Urothelium cell line (cell line): ENCODE measurements around the gene CCDC154.

ENCODE experiments used
- DNase-seq: peaks from one replicate; pipeline ENCODE4 v3.0.0; 2011; ENCODE audit warnings: low spot score, mixed read lengths
- FAIRE-seq: peaks from 2 replicates; lab custom pipeline; 2011; peaks lifted over from hg19 to GRCh38; lab: Jason Lieb, UNC

Gene CCDC154

GRCh38 chr16:1427473-1428461, 16.6 kb downstream of the CCDC154 start:
- DNase-seq: no peak
- no peak for FAIRE-seq

GRCh38 chr16:1426734-1427471, 17.5 kb downstream of the CCDC154 start:
- DNase-seq (no peak), FAIRE-seq (no peak)

DNA sequence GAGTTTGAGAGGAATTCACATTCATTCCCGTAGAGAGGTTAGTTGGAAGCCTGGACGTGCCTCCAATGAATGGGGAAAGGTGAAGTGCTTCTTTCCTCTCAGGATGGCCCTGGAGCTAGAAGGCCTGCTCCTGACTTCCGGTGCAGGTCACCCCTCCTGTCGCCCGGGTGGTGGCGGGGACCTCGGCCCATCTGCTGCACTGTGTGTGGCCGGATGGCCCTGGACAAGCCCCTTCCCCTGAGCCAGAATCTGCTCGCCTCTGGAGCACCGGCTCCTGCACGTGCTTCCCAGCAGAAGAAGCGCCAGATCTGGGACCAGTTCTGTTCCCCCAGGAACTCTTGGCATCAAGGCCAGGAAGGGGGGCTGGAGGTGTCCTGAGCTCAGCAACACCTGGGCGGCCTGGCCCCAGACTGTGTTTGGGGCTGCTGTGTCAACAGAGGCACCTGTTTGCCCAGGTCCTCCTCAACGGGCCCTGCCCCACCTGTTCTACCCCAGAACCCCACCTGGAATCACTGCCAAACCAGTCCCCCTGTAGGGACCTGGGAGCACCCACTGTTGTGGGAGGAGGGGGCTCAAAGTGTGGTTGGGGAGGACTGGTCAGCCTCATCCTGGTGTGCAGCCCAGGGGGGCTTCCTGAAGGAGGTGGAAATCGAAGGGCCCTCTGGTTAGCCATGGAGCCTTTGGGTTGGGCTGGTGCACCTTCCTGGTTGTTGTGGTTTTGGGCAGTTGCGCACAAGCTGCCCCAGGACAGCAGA, 18.6 kb downstream of the CCDC154 start:
- FAIRE-seq: no peak
- DNase-seq: no peak

DNA sequence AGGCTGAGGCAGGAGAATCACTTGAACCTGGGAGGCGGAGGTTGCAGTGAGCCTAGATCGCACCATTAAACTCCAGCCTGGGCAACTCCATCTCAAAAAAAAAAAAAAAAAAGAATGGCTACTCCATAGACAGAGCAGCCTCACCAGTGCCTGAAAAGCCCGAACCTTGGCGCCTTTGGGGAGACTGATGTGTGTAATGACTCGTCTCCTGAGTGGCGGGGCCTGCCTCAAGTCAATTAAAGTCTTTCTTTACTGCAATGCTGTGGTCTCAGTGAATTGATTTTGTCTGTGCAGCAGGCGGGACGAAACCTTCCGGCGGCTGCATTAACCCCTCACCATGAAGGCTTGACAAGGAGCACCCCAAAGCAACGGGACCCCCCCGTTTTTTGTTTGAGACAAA, 20.3 kb downstream of the CCDC154 start:
- no peak for DNase-seq
- no peak for FAIRE-seq

- no peak for FAIRE-seq
- no peak for DNase-seq
Observed at GRCh38 chr16:1422076-1422475, 22.3 kb downstream of the CCDC154 start.

GRCh38 chr16:1420111-1420539, 24.2 kb downstream of the CCDC154 start:
- no peak for DNase-seq
- no peak for FAIRE-seq

DNA sequence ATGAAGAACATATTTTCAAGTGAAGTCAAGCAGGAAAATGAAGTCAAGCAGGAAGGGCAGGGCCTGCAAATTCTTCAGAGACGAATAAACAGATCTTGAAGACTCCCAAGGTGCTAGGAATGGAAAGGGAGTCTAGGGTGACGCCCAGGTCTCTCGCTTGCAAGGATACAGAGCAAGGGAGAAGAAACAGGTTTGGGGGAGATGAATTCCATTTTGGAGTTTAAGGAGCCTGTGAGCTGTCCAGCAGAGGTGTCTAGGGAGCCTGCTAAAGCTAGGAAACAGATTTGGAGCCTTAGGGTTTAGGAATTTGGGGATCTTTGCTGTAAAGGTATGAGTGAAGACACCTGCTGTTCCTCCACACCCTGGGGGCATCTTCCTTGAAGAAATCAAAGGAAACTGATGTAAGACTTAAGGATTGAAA, 27.8 kb downstream of the CCDC154 start:
- DNase-seq (no peak), FAIRE-seq (no peak)

GRCh38 chr16:1414532-1415260, 29.7 kb downstream of the CCDC154 start, which contains the start of gene UNKL:
UNKL (minus strand) TSS chr16:1414704; CDS start chr16:1414691, 13 bp downstream.
- FAIRE-seq (no peak), DNase-seq (peak; percentile 94)

DNA sequence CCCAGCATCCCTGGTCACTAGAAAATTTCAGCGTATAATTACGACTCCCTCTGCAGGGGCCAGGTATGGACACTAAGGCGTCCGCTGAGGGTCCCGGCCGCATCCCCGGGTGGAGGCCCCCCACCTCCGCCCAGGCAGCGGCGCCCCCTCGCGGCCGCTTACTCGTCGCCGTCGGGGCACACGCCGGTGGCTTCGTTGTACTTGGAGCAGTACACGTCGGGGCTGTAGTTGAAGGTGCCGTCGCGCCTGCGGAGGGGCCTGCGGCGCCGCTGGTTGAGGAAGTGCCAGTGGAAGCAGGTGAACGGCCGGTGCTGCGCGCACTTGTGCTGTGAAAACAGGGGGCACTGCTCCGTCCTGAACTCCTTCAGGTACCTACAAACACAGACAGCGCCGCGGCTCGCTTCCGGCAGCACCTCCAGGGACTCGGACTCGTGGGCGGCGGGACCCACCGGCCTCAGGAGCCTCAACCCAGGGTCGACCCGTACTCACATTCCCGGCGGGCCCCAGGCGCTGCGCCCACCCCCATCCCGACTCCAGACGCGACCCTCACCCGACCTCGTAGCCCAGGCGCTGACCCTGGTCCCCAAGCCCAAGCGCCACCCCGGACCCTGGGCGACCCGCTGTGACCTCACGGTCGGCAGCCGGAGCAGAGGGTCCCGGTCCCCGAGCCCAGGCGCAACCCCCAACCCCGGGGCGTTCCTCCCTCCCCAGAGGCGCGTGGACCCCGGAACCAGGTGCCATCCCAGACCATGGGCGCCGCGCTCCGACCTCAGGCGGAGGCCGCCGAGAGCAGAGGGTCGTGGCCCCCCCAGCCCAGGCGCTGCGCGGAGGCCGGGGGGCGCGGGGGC, 30.4 kb downstream of the CCDC154 start:
- DNase-seq: peak; percentile 81

DNA sequence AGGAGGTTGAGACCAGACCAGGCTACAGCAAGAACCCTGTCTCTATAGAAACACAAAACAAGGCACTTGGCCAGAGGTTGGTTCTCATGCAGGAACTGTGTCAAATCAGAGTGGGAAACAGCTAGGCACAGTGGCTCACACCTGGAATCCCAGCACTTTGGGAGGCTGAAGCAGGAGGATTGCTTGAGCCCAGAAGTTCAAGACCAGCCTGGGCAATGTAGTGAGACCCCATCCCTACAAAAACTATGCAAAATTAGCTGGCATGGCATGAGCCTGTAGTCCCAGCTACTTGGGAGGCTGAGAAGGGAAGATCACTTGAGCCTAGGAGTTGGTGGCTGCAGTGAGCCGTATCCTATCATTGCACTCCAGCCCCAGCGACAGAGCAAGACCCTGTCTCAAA, 31.5 kb downstream of the CCDC154 start:
- FAIRE-seq (no peak), DNase-seq (no peak)

More for the DNA sequence above, 30.4 kb downstream of the CCDC154 start:
- no peak for FAIRE-seq

DNA sequence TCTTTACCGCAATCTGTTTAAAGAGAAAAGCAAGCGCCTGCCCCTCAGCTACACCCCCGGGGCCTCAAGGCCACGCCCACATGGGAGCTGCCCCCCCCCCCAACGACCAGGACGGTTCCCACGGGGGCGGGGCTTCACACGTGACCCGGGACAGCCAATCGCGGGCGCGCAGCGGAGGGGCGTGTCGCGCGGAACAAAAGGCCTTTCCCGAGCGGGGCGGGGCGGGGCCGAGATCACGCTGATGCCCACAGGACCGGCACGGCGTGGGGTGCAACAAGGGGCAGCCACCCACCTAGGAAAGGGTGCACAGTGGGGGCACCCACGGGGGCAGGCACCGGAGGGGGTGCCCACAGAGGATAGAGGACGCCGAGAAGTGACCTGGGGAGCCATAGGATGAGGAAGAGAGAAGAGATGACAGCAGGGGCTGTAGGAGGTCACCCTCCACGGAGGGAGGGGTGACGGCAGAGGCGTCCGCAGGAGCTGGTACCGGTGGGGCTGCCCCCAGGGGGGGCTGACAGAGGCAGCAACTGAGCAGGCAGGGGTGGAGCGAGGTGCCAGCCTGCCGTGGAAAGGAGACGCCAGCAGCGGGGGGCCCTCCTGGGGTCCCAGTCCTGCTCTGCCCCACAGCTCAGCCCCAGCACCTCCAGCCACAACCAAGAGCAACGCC, 36.1 kb downstream of the CCDC154 start:
- peak; percentile 96 for DNase-seq
- FAIRE-seq: peak; percentile 83

GRCh38 chr16:1407753-1408152, 36.6 kb downstream of the CCDC154 start:
- no peak for FAIRE-seq
- DNase-seq: no peak

DNA sequence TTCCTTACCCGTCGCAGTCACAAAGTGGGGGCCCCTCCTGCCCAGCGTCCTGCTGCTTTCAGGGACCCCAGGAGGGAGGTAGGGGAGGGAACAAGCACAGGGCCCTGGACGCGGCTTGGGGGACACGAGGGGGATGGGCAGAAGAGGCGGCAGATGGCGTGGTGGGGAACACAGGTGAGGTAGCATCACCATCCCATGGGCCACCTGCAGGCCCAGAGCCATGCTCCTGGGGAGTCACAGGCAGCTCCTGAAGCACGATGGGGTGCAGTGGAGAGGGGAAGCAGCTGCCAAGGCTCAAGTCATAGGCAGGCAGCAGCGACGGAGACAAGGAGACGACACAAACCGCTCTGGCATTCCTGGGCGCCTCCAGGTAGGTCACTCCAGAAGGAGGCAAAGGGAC, 40.6 kb downstream of the CCDC154 start:
- no peak for FAIRE-seq
- no peak for DNase-seq

GRCh38 chr16:1403036-1403435, 41.3 kb downstream of the CCDC154 start:
- FAIRE-seq: no peak

DNA sequence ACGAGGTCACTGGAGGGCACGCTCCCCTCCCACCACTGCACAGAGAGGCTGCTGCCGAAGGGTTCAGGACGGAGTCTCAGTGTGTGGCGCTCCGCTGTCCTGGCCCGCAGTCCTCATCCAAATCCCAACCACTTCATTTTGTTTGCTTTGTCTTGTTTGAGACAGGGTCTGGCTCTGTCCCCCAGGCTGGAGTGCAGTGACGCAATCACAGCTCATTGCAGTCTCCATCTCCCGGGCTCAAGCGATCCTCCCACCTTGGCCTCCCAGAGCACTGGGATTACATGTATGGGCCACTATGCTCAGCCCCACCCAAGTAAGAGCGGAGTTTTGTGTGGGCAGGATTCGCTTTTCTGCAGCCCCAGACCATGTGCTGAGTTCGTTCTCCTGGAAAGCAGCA, 42.6 kb downstream of the CCDC154 start:
- FAIRE-seq (no peak), DNase-seq (no peak)

More at GRCh38 chr16:1403036-1403435, 41.3 kb downstream of the CCDC154 start:
- no peak for DNase-seq

DNA sequence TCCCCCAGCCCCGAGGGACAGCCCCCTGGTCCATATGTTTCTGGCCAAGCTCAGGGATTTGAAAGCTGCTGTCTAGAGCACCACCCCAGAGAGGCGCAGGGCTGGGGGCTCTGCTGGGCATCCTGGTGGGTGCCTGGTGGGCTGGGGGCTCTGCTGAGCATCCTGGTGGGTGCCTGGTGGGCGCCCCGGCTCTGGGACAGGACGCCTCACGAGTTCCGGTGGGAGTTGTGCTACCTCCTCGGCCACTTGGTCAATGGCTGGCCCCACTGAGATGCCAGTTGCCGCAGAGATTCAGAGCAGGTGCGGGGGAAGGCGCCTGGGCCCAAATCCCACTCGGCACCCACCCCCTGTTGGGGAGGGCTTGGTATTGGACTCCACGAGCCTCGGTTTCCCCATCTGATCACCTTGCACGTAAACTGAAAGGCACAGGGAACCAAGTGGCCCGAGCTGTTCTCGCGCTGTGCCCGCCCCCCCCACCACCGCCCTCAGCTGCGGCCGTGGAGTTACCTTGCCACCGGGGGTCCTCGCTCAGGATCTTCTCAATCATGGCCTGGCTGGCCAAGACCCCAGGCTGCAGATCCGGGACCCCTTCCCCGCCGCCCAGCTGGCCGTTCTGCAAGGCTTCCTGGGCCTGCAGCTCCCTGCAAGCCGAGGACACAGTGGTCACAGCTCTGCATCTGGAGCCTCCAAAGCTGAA, 43.1 kb downstream of the CCDC154 start:
- FAIRE-seq (no peak), DNase-seq (no peak)

GRCh38 chr16:1398826-1399581, 45.4 kb downstream of the CCDC154 start:
- no peak for DNase-seq
- FAIRE-seq: no peak
